Subcutaneous abdominal adipose tissue (tissue), 5 donors: Measurements from ENCODE around the gene TTLL11.

Source experiments
- H3K27ac ChIP-seq: one replicate; pipeline ENCODE4 v1.7.0; 2013; ENCODE audit warnings: low read depth, mild to moderate bottlenecking, inconsistent platforms, low read length, moderate library complexity
- H3K27me3 ChIP-seq, 5 donors: one replicate each; pipeline ENCODE4 v1.7.0; 2013; ENCODE audit warnings: low read length in 5 of 5, inconsistent platforms in 1 of 5; ENCODE audit not compliant: control insufficient read depth in 5 of 5, insufficient read depth in 4 of 5
- H3K36me3 ChIP-seq, 5 donors: one replicate each; pipeline ENCODE4 v1.7.0; 2013; ENCODE audit warnings: low read length in 5 of 5; ENCODE audit not compliant: control insufficient read depth in 5 of 5, insufficient read depth in 5 of 5
- H3K4me1 ChIP-seq, 5 donors: one replicate each; pipeline ENCODE4 v1.7.0; 2013; ENCODE audit warnings: low read length in 5 of 5, mild to moderate bottlenecking in 3 of 5, moderate library complexity in 1 of 5; ENCODE audit not compliant: control insufficient read depth in 5 of 5, insufficient read depth in 5 of 5
- H3K4me3 ChIP-seq, 5 donors: one replicate each; pipeline ENCODE4 v1.7.0; 2013; ENCODE audit warnings: low read length in 5 of 5, low read depth in 1 of 5
- H3K9ac ChIP-seq, 5 donors: one replicate each; pipeline ENCODE4 v1.7.0; 2013; ENCODE audit warnings: low read length in 5 of 5, mild to moderate bottlenecking in 4 of 5, moderate library complexity in 3 of 5
- H3K9me3 ChIP-seq, 5 donors: one replicate each; pipeline ENCODE4 v1.7.0; 2013; ENCODE audit warnings: low read length in 5 of 5; ENCODE audit not compliant: control insufficient read depth in 5 of 5
- donor health status: healthy.
- donor health status: healthy.
- donor health status: healthy.
- donor health status: healthy.
- donor health status: healthy.

The TTLL11 gene

GRCh38 chr9:121810489-121810888 is 282.6 kb downstream of the TTLL11 start:
- Histone ChIP-seq H3K9ac (no peak overlapping the region), H3K27ac (no peak overlapping the region), H3K4me3 (no peak overlapping the region), H3K36me3 (no peaks in the 10 kb centered on the region), H3K4me1 (peaks cover 0 to 4% (median 0%) of the 10 kb centered on the region in 5 donors), H3K9me3 (no peaks in the 10 kb centered on the region), H3K27me3 (peaks cover 0 to 2% (median 0%) of the 10 kb centered on the region in 5 donors)

- Histone ChIP-seq H3K27ac (no peak overlapping the region), H3K9ac (no peak overlapping the region), H3K27me3 (peaks cover 0 to 2% (median 0%) of the 10 kb centered on the region in 5 donors), H3K36me3 (no peaks in the 10 kb centered on the region), H3K4me1 (peaks cover 0 to under 1% (median 0%) of the 10 kb centered on the region in 5 donors), H3K4me3 (no peak overlapping the region), H3K9me3 (peaks cover 0 to 3% (median 0%) of the 10 kb centered on the region in 5 donors)
Measured at GRCh38 chr9:121809356-121810050, 283.6 kb downstream of the TTLL11 start.

GRCh38 chr9:121808781-121809180 is 284.3 kb downstream of the TTLL11 start:
- no peak overlapping the region for H3K9ac ChIP-seq
- no peak overlapping the region for H3K4me3 ChIP-seq
- no peaks in the 10 kb centered on the region for H3K36me3 ChIP-seq
- peaks cover 0 to 4% (median 3%) of the 10 kb centered on the region in 5 donors for H3K9me3 ChIP-seq
- no peaks in the 10 kb centered on the region for H3K4me1 ChIP-seq
- no peak overlapping the region for H3K27ac ChIP-seq
- H3K27me3 ChIP-seq: peaks cover 0 to 2% (median 0%) of the 10 kb centered on the region in 5 donors

GRCh38 chr9:121807823-121808278 is 285.3 kb downstream of the TTLL11 start:
- H3K4me3 ChIP-seq: no peak overlapping the region
- H3K27me3 ChIP-seq: peaks cover 0 to 2% (median 0%) of the 10 kb centered on the region in 5 donors
- no peaks in the 10 kb centered on the region for H3K36me3 ChIP-seq
- H3K27ac ChIP-seq: no peak overlapping the region
- no peak overlapping the region for H3K9ac ChIP-seq
- H3K9me3 ChIP-seq: peaks cover 0 to 4% (median 3%) of the 10 kb centered on the region in 5 donors
- H3K4me1 ChIP-seq: no peaks in the 10 kb centered on the region

- H3K36me3 ChIP-seq: no peaks in the 10 kb centered on the region
- peaks cover 0 to 4% (median 3%) of the 10 kb centered on the region in 5 donors for H3K9me3 ChIP-seq
- H3K9ac ChIP-seq: no peak overlapping the region
- H3K4me1 ChIP-seq: no peaks in the 10 kb centered on the region
- peaks cover 0 to 3% (median 0%) of the 10 kb centered on the region in 5 donors for H3K27me3 ChIP-seq
- H3K4me3 ChIP-seq: no peak overlapping the region
- no peak overlapping the region for H3K27ac ChIP-seq
Measured at GRCh38 chr9:121807069-121807822, 285.9 kb downstream of the TTLL11 start.

GRCh38 chr9:121802753-121803152 is 290.4 kb downstream of the TTLL11 start:
- H3K4me1 ChIP-seq: no peaks in the 10 kb centered on the region
- H3K9me3 ChIP-seq: peaks cover 0 to 4% (median 3%) of the 10 kb centered on the region in 5 donors
- no peaks in the 10 kb centered on the region for H3K36me3 ChIP-seq
- peaks cover 0 to 3% (median 0%) of the 10 kb centered on the region in 5 donors for H3K27me3 ChIP-seq
- H3K27ac ChIP-seq: no peak overlapping the region
- no peak overlapping the region for H3K9ac ChIP-seq
- H3K4me3 ChIP-seq: no peak overlapping the region

GRCh38 chr9:121801579-121801978 is 291.5 kb downstream of the TTLL11 start:
- no peak overlapping the region for H3K4me3 ChIP-seq
- no peaks in the 10 kb centered on the region for H3K4me1 ChIP-seq
- H3K9ac ChIP-seq: no peak overlapping the region
- H3K9me3 ChIP-seq: peaks cover 0 to 4% (median 3%) of the 10 kb centered on the region in 5 donors
- H3K27me3 ChIP-seq: peaks cover 0 to 3% (median 0%) of the 10 kb centered on the region in 5 donors
- H3K27ac ChIP-seq: no peak overlapping the region
- H3K36me3 ChIP-seq: no peaks in the 10 kb centered on the region

- H3K4me1 ChIP-seq: no peaks in the 10 kb centered on the region
- no peak overlapping the region for H3K9ac ChIP-seq
- H3K9me3 ChIP-seq: peaks cover 0 to 4% (median 3%) of the 10 kb centered on the region in 5 donors
- no peak overlapping the region for H3K4me3 ChIP-seq
- peaks cover 0 to 3% (median 0%) of the 10 kb centered on the region in 5 donors for H3K27me3 ChIP-seq
- no peaks in the 10 kb centered on the region for H3K36me3 ChIP-seq
- H3K27ac ChIP-seq: no peak overlapping the region
Measured at GRCh38 chr9:121800376-121800775, 292.7 kb downstream of the TTLL11 start.

- H3K4me3 ChIP-seq: no peak overlapping the region
- H3K4me1 ChIP-seq: no peaks in the 10 kb centered on the region
- no peak overlapping the region for H3K27ac ChIP-seq
- H3K9ac ChIP-seq: no peak overlapping the region
- peaks cover 0 to 3% (median 0%) of the 10 kb centered on the region in 5 donors for H3K27me3 ChIP-seq
- no peaks in the 10 kb centered on the region for H3K36me3 ChIP-seq
- H3K9me3 ChIP-seq: no peaks in the 10 kb centered on the region
Measured at GRCh38 chr9:121798941-121799340, 294.2 kb downstream of the TTLL11 start.

- H3K9me3 ChIP-seq: no peaks in the 10 kb centered on the region
- no peaks in the 10 kb centered on the region for H3K36me3 ChIP-seq
- no peaks in the 10 kb centered on the region for H3K4me1 ChIP-seq
- no peak overlapping the region for H3K9ac ChIP-seq
- H3K27me3 ChIP-seq: no peaks in the 10 kb centered on the region
- no peak overlapping the region for H3K27ac ChIP-seq
- no peak overlapping the region for H3K4me3 ChIP-seq
Measured at GRCh38 chr9:121797081-121797480, 296.0 kb downstream of the TTLL11 start.
